Measurements from ENCODE around the gene CD19. TPM values are rescaled to one million over a fixed set of nuclear protein-coding genes. Genes with fewer than 3 reads are reported as not detected.

Gene CD19
- total and polyA plus RNA-seq, 10 of the 15 experiments (the other 5 are each of a cell fraction or from before 2014, with no cell fraction given): 1.2 to 125 (median 77.2) TPM

DNA sequence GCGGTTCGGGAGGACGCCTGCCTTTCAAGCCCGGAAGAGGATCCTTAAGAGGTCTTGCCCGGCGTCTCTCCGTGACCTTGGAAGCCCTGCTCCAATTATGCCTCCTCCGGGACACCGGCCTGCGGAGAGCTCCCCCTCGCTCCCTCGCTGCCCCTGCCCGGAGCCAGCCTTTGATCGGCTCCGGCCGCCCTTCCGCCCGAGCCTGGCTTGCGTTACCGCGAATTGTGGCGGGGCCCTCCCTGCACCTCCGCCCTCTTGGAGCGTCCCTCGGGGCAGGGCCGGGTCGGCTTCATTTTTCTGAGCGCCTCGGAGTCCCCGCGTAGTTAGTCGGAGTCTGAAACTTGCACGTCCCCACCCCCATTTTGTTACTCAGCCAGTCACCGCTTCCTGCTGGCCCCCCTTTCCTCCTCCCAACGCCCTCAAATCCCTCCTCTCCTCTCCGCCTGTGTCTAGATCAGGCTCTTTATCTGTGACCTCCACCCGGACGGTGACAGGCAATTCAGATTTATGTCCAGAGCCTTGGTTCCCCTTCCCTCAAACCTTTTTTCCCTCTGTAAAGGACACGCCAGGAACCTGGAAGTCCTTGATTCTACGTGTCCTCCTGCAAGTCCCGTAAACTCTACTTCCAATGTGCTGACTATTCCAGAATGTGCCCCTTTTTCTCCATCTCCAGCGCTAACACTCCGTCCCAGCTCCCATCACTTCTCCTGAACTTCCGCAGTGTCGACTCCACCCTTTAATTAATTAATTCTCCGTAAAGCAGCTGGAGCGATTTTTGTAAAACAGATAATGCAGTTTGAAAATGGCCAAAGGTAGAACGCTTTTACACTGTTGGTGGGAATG, 6.2 kb upstream of the CD19 start (continued):
- TF ChIP-seq POLR2AphosphoS2 (IDR thresholded peaks at IDR 0.05; ENCODE audit: low read depth, low read length) (no peak; the same call in 1 of the 2 replicates), IKZF2 (IDR thresholded peaks at IDR 0.05) (peak; percentile 86 to 90), ETV6 (conservative IDR thresholded peaks at IDR 0.05 in 1 of 2, IDR thresholded peaks at IDR 0.05 in 1 of 2; ENCODE audit: borderline replicate concordance in 1 of 2, low read depth in 1 of 2) (0 out of 4 replicates have a peak, but pooled peaks of 1 of the 2 experiments have one; percentile 34), ZNF207 (IDR thresholded peaks at IDR 0.05; ENCODE audit: borderline replicate concordance) (peak; percentile 62; the same call in 1 of the 2 replicates), CREB1 (IDR thresholded peaks at IDR 0.05; ENCODE audit: low read depth) (peak; percentile 39; the same call in 1 of the 2 replicates), SIN3A (IDR thresholded peaks at IDR 0.05; ENCODE audit: low read depth, low read length) (peak; percentile 15; the same call in 1 of the 2 replicates), MEF2A (IDR thresholded peaks at IDR 0.05; ENCODE audit: insufficient read depth, low read depth, low read length) (no peak), ZSCAN29 (IDR thresholded peaks at IDR 0.05) (0 out of 2 replicates have a peak, but pooled peaks have one; percentile 24), RCOR1 (conservative IDR thresholded peaks at IDR 0.05; ENCODE audit: low read depth, low read length) (0 out of 2 replicates have a peak, but pooled peaks have one; percentile 44), EED (IDR thresholded peaks at IDR 0.05; ENCODE audit: low read depth) (peak; percentile 85), USF2 (IDR thresholded peaks at IDR 0.05; ENCODE audit: borderline replicate concordance, low read depth, low read length) (no peak), DPF2 (IDR thresholded peaks at IDR 0.05) (peak; percentile 90), LARP7 (IDR thresholded peaks at IDR 0.05) (peak; percentile 91), PBX3 (IDR thresholded peaks at IDR 0.05; ENCODE audit: insufficient replicate concordance, low read depth, low read length) (no peak), BHLHE40 (IDR thresholded peaks at IDR 0.05; ENCODE audit: borderline replicate concordance in 1 of 2, low read depth in 2 of 2, low read length in 1 of 2) (peak; percentile 41 to 49; a peak in 2 of 4 replicates), IKZF1 (conservative IDR thresholded peaks at IDR 0.05) (peak; percentile 92), MTA2 (IDR thresholded peaks at IDR 0.05; ENCODE audit: low read depth) (peak; percentile 63; the same call in 1 of the 2 replicates), CBX5 (IDR thresholded peaks at IDR 0.05; ENCODE audit: low read depth) (0 out of 2 replicates have a peak, but pooled peaks have one; percentile 32), MLLT1 (IDR thresholded peaks at IDR 0.05) (peak; percentile 80), RAD51 (IDR thresholded peaks at IDR 0.05) (no peak), ZNF217 (IDR thresholded peaks at IDR 0.05) (0 out of 2 replicates have a peak, but pooled peaks have one; percentile 27), SRF (IDR thresholded peaks at IDR 0.05; ENCODE audit: low read depth in 2 of 2, low read length in 2 of 2) (peak; percentile 29 to 52; a peak in 1 of 4 replicates), SMARCA5 (IDR thresholded peaks at IDR 0.05) (peak; percentile 48; the same call in 1 of the 2 replicates)
- TF ChIP-seq, protein P1, sequence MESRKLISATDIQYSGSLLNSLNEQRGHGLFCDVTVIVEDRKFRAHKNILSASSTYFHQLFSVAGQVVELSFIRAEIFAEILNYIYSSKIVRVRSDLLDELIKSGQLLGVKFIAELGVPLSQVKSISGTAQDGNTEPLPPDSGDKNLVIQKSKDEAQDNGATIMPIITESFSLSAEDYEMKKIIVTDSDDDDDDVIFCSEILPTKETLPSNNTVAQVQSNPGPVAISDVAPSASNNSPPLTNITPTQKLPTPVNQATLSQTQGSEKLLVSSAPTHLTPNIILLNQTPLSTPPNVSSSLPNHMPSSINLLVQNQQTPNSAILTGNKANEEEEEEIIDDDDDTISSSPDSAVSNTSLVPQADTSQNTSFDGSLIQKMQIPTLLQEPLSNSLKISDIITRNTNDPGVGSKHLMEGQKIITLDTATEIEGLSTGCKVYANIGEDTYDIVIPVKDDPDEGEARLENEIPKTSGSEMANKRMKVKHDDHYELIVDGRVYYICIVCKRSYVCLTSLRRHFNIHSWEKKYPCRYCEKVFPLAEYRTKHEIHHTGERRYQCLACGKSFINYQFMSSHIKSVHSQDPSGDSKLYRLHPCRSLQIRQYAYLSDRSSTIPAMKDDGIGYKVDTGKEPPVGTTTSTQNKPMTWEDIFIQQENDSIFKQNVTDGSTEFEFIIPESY (IDR thresholded peaks at IDR 0.05): no peak

All from GM12878 (cell line).